ENCODE measurements around the gene ENPP4.

GRCh38 chr6:46115634-46116033 lies 14.2 kb upstream of the ENPP4 start:
- TF ChIP-seq, protein P1, sequence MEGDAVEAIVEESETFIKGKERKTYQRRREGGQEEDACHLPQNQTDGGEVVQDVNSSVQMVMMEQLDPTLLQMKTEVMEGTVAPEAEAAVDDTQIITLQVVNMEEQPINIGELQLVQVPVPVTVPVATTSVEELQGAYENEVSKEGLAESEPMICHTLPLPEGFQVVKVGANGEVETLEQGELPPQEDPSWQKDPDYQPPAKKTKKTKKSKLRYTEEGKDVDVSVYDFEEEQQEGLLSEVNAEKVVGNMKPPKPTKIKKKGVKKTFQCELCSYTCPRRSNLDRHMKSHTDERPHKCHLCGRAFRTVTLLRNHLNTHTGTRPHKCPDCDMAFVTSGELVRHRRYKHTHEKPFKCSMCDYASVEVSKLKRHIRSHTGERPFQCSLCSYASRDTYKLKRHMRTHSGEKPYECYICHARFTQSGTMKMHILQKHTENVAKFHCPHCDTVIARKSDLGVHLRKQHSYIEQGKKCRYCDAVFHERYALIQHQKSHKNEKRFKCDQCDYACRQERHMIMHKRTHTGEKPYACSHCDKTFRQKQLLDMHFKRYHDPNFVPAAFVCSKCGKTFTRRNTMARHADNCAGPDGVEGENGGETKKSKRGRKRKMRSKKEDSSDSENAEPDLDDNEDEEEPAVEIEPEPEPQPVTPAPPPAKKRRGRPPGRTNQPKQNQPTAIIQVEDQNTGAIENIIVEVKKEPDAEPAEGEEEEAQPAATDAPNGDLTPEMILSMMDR (IDR thresholded peaks at IDR 0.05) = no peak
- no peak for TF ChIP-seq POLR2AphosphoS5 (IDR thresholded peaks at IDR 0.05)
- TF ChIP-seq POLR2A (IDR thresholded peaks at IDR 0.05) = no peak
